CD4-positive, alpha-beta memory T cell (primary cell): ENCODE data around the gene RAB27B. TPM values are rescaled to one million over a fixed set of nuclear protein-coding genes. Genes with fewer than 3 reads are reported as not detected.
"Not testable (repeated sequence)": the region's sequence is repeated elsewhere in the genome, so short reads cannot be mapped to it uniquely, and the experiment has no call there.

Experiments
- CTCF ChIA-PET: fragments of 350-600 bp; sonication (Branson Sonifier 250); formaldehyde crosslinking; loops from one replicate; lab custom pipeline; 2021; ENCODE audit warnings: inconsistent platforms; ENCODE audit not compliant: partially characterized antibody; lab: Charles Lee
- POLR2A ChIA-PET: fragments of 350-600 bp; sonication (Branson Sonifier 250); formaldehyde crosslinking; loops from one replicate; lab custom pipeline; 2021; ENCODE audit not compliant: partially characterized antibody; lab: Charles Lee
- DNase-seq, 5 donors: peaks; one replicate each; pipeline versions ENCODE4 v3.0.0 to v3.0.0-alpha.2; 2020 to 2022; ENCODE audit warnings: mixed read lengths in 1 of 5
- H3K27ac ChIP-seq: one replicate; pipeline ENCODE4 v1.7.0; 2013; ENCODE audit warnings: low read depth, low read length
- H3K27me3 ChIP-seq: 2 replicates; pipeline ENCODE4 v1.7.0; 2013; ENCODE audit warnings: mild to moderate bottlenecking, low read length, moderate library complexity; ENCODE audit not compliant: insufficient read depth
- H3K36me3 ChIP-seq: 2 replicates; pipeline ENCODE4 v1.7.0; 2013; ENCODE audit warnings: mild to moderate bottlenecking, low read length, moderate library complexity; ENCODE audit not compliant: insufficient read depth
- H3K4me1 ChIP-seq: 2 replicates; pipeline ENCODE4 v1.7.0; 2013; ENCODE audit warnings: mild to moderate bottlenecking, low read length, moderate library complexity; ENCODE audit not compliant: insufficient read depth
- H3K4me3 ChIP-seq, 2 donors: one replicate each; pipeline ENCODE4 v1.7.0; 2013; ENCODE audit warnings: low read length in 2 of 2, mild to moderate bottlenecking in 1 of 2
- H3K9me3 ChIP-seq, 2 donors: one replicate each; pipeline ENCODE4 v1.7.0; 2013; ENCODE audit warnings: low read length in 2 of 2, control low read depth in 1 of 2; ENCODE audit not compliant: control insufficient read depth in 1 of 2
- H3K27ac Mint-ChIP-seq, 7 donors: one replicate each; pipeline ENCODE4 v1.8.0; 2020 to 2021; ENCODE audit warnings: mixed read lengths in 7 of 7, mild to moderate bottlenecking in 6 of 7, inconsistent platforms in 3 of 7, moderate library complexity in 3 of 7
- H3K27me3 Mint-ChIP-seq, 2 donors: one replicate each; pipeline ENCODE4 v1.8.0; 2020 to 2021; ENCODE audit warnings: mixed read lengths in 2 of 2
- H3K36me3 Mint-ChIP-seq, 2 donors: one replicate each; pipeline ENCODE4 v1.8.0; 2020 to 2021; ENCODE audit warnings: mixed read lengths in 2 of 2, inconsistent platforms in 1 of 2, mild to moderate bottlenecking in 1 of 2
- H3K4me1 Mint-ChIP-seq, 4 donors: one replicate each; pipeline ENCODE4 v1.8.0; 2020 to 2021; ENCODE audit warnings: mixed read lengths in 4 of 4, mild to moderate bottlenecking in 1 of 4
- H3K4me3 Mint-ChIP-seq, 8 donors: one replicate each; pipeline ENCODE4 v1.8.0; 2020 to 2021; ENCODE audit warnings: mixed read lengths in 8 of 8, mild to moderate bottlenecking in 7 of 8, moderate library complexity in 6 of 8, inconsistent platforms in 3 of 8
- H3K9me3 Mint-ChIP-seq, 8 donors: one replicate each; pipeline ENCODE4 v1.8.0; 2020 to 2021; ENCODE audit warnings: mixed read lengths in 8 of 8, mild to moderate bottlenecking in 5 of 8, inconsistent platforms in 3 of 8, moderate library complexity in 1 of 8
- intact Hi-C: fragments of 100-400 bp; cut with micrococcal nuclease; formaldehyde crosslinking; loops from one replicate; pipeline ENCODE4 v1.15.1; 2023
- polyA plus RNA-seq, 2 donors: library from polyadenylated mRNA; unstranded; fragments of 300-500 nt; fragmentation: Illumina TruSeq; gene quantifications; one replicate each; pipeline ENCODE4 v1.2.3, GENCODE V29; 2021
- total RNA-seq, 2 experiments: library from RNA; stranded (reverse); gene quantifications; one replicate each; pipeline ENCODE4 v1.2.3, GENCODE V29; 2021

The RAB27B gene
- total and polyA plus RNA-seq, 4 experiments from 2014 or later = 1.0 to 3.1 (median 1.6) TPM

DNA sequence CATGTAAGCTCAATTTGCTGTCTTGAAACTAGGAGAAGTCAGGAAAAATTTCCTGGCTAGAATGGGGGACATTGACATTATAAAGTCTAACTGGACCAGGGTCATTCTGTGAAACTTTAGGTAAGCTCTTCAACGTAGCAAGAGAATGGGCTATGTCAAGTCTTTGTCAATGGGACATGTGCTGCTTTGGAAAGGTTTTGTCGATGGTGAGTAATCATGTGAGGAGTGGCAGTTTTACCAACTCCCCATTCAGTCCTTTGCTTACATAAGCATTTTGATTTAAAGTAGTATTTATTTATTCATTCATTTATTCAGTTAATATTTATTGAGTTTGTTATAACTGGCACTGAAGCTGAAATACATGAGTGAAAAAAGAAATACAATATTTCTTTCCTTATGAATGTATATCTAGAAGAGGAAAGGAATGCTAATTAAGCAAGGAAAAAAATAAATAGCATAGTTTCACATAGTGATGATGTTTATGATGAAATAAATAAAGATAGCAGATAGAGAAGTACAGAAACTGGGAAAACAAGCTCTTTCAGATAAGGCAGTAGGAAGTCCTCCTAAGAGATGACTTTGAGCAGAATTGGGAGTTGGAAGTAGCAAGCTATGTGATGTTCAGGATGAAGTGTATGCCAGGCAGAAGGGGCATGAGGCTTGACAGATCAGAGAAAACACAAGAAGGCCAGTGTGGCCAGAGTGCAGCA, 25.4 kb upstream of the RAB27B start:
- no peaks in the 10 kb centered on the region for H3K36me3 Mint-ChIP-seq
- no peak overlapping the region for H3K4me3 ChIP-seq
- peaks cover 14% of the 10 kb centered on the region for H3K4me1 ChIP-seq
- POLR2A ChIA-PET = no interaction called here
- no peak overlapping the region for H3K27ac ChIP-seq
- no peaks in the 10 kb centered on the region for H3K27me3 Mint-ChIP-seq
- no peak for DNase-seq
- no peak overlapping the region for H3K4me3 Mint-ChIP-seq
- CTCF ChIA-PET = no interaction called here
- H3K27me3 ChIP-seq = no peaks in the 10 kb centered on the region
- no peaks in the 10 kb centered on the region for H3K36me3 ChIP-seq
- no peaks in the 10 kb centered on the region for H3K9me3 ChIP-seq
- H3K27ac Mint-ChIP-seq = no peak overlapping the region
- no peaks in the 10 kb centered on the region for H3K9me3 Mint-ChIP-seq
- intact Hi-C loops = no loop called here
- H3K4me1 Mint-ChIP-seq = peaks cover 11 to 15% (median 14%) of the 10 kb centered on the region in 4 donors

DNA sequence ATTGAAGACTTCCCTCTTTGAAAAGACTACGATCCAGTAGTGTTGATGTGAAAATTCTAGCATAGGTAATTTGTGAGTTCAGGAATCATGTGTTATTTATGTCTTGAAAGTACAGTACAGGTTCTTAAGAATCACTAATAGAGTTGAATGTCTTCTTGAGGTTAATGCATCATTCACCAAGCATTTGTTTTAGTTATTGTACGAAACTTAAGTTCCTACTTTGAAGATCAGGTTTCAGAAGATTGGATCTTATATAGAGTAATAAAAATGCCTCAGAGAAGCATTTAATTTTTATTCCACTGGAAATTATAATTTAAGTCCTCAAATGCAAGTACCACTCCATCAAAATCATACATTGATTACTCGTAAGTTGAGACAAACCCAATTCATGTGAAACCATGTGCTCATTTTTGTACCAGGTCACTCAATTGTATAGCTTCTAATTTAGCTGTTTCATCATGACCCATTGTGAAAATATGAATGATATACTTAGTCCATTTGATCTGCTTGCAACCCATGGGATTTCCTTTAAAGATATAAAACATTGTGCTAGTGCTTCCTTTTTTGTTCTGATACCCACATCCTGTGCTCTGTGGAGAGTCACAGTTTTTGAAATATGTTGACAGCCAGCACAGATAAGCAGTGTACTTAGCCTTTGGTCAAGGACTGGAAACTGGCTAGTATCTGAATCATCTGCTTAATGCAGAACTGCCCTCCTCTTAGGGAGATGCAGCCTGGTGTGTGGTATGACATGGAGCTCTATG, 22.5 kb upstream of the RAB27B start:
- peak in 3 of 5 donors; percentile 9 to 18 (median 12) for DNase-seq
- H3K36me3 ChIP-seq = no peaks in the 10 kb centered on the region
- peak overlapping the region in 6 of 8 donors; percentile 17 to 61 (median 36) for H3K4me3 Mint-ChIP-seq
- no peak overlapping the region for H3K4me3 ChIP-seq
- H3K27me3 ChIP-seq = no peaks in the 10 kb centered on the region
- POLR2A ChIA-PET = interaction anchor here (1.3 kb wide), 1 partner anchor 23 kb away, joined by 3 read pairs; the partner anchor contains the start of gene RAB27B
- peaks cover 14% of the 10 kb centered on the region for H3K4me1 ChIP-seq
- H3K9me3 Mint-ChIP-seq = no peaks in the 10 kb centered on the region
- intact Hi-C loops = no loop called here
- no peaks in the 10 kb centered on the region for H3K36me3 Mint-ChIP-seq
- no peaks in the 10 kb centered on the region for H3K27me3 Mint-ChIP-seq
- no peak overlapping the region for H3K27ac Mint-ChIP-seq
- CTCF ChIA-PET = no interaction called here
- H3K9me3 ChIP-seq = no peaks in the 10 kb centered on the region
- peaks cover 11 to 15% (median 14%) of the 10 kb centered on the region in 4 donors for H3K4me1 Mint-ChIP-seq
- no peak overlapping the region for H3K27ac ChIP-seq

DNA sequence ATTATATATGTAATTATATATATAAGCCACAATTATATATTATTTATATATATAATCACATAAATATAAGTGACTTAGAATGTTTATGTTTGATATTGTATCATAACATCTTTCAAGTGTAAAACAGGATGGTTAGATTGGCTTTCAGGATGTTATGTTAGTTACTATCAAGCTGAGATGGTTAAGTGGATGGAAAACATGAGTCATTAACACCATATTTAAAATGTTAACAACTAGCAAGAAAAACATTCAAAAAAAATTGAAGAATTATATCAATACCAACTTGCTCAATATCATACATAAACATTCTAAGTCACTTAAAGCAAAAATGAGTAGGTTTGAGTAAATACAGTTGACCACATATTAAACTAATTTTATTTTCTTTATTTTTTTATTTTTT, 21.8 kb upstream of the RAB27B start:
- no peak overlapping the region for H3K27ac ChIP-seq
- Mint-ChIP-seq H3K27me3 (no peaks in the 10 kb centered on the region), H3K4me1 (peaks cover 11 to 15% (median 14%) of the 10 kb centered on the region in 4 donors), H3K4me3 (no peak overlapping the region), H3K9me3 (no peaks in the 10 kb centered on the region), H3K27ac (no peak overlapping the region), H3K36me3 (no peaks in the 10 kb centered on the region)
- no peaks in the 10 kb centered on the region for H3K36me3 ChIP-seq
- intact Hi-C loops = no loop called here
- no peaks in the 10 kb centered on the region for H3K27me3 ChIP-seq
- no peak overlapping the region for H3K4me3 ChIP-seq
- H3K4me1 ChIP-seq = peaks cover 14% of the 10 kb centered on the region
- no peaks in the 10 kb centered on the region for H3K9me3 ChIP-seq
- ChIA-PET CTCF (no interaction called here), POLR2A (interaction anchor here (1.3 kb wide), 1 partner anchor 22 kb away, joined by 3 read pairs; the partner anchor contains the start of gene RAB27B)
- no peak for DNase-seq

DNA sequence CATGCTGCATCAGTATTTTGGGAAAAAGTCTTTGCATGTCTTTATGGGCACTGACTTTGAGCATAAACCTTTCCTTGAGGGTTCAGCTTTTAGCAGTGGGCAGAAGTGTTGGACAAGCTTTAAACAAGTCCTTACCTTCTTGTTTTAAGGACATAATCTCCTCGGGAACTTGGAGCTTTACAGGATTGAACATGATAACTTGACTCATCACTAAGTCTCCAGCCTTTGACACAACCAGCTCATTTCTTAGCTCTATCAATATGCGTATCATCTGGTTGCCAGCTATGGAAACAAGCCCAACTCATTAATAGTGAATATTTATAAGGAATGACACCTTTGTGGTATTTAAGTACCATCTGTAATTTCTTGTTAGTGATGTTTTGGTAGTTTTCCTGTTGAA, 21.0 kb upstream of the RAB27B start:
- Histone ChIP-seq H3K27ac (no peak overlapping the region), H3K27me3 (no peaks in the 10 kb centered on the region), H3K9me3 (no peaks in the 10 kb centered on the region), H3K4me3 (no peak overlapping the region), H3K4me1 (peaks cover 14% of the 10 kb centered on the region), H3K36me3 (no peaks in the 10 kb centered on the region)
- intact Hi-C loops = no loop called here
- Mint-ChIP-seq H3K27ac (no peak overlapping the region), H3K4me3 (no peak overlapping the region), H3K36me3 (no peaks in the 10 kb centered on the region), H3K27me3 (no peaks in the 10 kb centered on the region), H3K9me3 (no peaks in the 10 kb centered on the region), H3K4me1 (peaks cover 11 to 17% (median 14%) of the 10 kb centered on the region in 4 donors)
- no peak for DNase-seq
- ChIA-PET CTCF (no interaction called here), POLR2A (interaction anchor here (1.1 kb wide), 1 partner anchor 13 kb away, joined by 3 read pairs; no protein-coding TSS in a partner anchor)

DNA sequence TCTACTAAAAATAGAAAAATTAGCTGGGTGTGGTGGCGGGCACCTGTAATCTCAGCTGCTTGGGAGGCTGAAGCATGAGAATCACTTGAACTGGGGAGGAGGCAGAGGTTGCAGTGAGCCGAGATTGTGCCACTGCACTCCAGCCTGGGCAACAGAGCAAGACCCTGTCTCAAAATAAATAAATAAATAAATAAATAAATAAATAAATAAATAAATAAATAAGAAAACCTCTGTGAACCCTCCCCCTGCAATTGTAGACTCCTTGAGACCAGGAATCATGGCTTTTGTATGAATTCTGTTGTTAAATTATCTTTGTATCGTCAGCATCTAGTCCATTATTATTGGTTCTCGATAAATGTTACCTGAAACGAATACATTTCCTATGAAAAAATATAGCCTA, 17.6 kb upstream of the RAB27B start:
- peaks cover 11 to 20% (median 15%) of the 10 kb centered on the region in 4 donors for H3K4me1 Mint-ChIP-seq
- H3K27ac Mint-ChIP-seq, intact Hi-C loops, H3K4me3 Mint-ChIP-seq, DNase-seq, H3K9me3 Mint-ChIP-seq, POLR2A ChIA-PET, H3K9me3 ChIP-seq, H3K27ac ChIP-seq, CTCF ChIA-PET, H3K27me3 ChIP-seq, H3K4me3 ChIP-seq, H3K36me3 ChIP-seq, H3K27me3 Mint-ChIP-seq, H3K36me3 Mint-ChIP-seq: not testable (repeated sequence)
- H3K4me1 ChIP-seq = peaks cover 13% of the 10 kb centered on the region

DNA sequence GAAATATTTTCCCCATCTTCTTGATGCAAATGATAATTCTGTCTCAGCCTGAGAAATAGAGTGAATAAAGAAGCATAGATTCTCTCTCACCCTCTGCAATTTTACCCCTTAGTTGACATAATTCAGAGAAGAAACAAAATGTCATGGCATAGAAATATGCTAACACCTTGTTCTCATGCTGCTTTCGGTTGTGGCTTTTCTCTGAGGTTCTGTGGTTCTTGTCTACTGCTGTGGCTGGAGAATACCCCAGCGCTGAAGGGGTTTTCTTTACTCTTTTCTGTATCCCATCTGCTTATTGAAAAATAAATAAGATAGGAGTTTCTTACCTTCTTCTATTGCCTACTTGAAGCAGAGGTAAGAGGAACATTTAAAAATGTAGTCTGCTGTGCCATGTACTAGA, 15.4 kb upstream of the RAB27B start:
- H3K4me3 ChIP-seq = no peak overlapping the region
- Mint-ChIP-seq H3K27ac (no peak overlapping the region), H3K9me3 (no peaks in the 10 kb centered on the region), H3K27me3 (peaks cover 0 to 3% of the 10 kb centered on the region in 2 donors), H3K4me1 (peaks cover 3 to 15% (median 9%) of the 10 kb centered on the region in 4 donors), H3K4me3 (no peak overlapping the region), H3K36me3 (no peaks in the 10 kb centered on the region)
- H3K4me1 ChIP-seq = peaks cover 8% of the 10 kb centered on the region
- ChIA-PET CTCF (no interaction called here), POLR2A (no interaction called here)
- intact Hi-C loops = no loop called here
- peak in 4 of 5 donors; percentile 9 to 31 (median 12) for DNase-seq
- no peaks in the 10 kb centered on the region for H3K9me3 ChIP-seq
- H3K27me3 ChIP-seq = no peaks in the 10 kb centered on the region
- H3K36me3 ChIP-seq = no peaks in the 10 kb centered on the region
- no peak overlapping the region for H3K27ac ChIP-seq

DNA sequence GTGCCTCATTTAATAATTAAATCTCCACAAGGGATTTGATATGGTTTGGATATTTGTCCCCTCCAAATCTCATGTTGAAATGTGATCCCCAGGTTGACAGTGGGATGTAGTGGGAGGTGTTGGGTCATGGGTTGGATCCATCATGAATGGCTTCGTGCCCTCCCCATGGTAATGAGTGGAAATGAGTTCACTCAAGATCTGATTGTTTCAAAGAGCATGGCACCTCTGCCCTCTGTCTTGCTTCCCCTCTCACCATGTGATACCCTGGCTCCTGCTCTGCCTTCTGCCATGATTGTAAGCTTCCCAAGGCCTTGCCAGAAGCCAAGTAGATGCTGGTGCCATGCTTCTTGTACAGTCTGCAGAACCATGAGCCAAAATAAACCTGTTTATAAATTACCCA, 15.0 kb upstream of the RAB27B start:
- Histone ChIP-seq H3K4me3 (no peak overlapping the region), H3K4me1 (peaks cover 8% of the 10 kb centered on the region), H3K27ac (no peak overlapping the region), H3K36me3 (no peaks in the 10 kb centered on the region), H3K27me3 (no peaks in the 10 kb centered on the region), H3K9me3 (no peaks in the 10 kb centered on the region)
- Mint-ChIP-seq H3K36me3 (no peaks in the 10 kb centered on the region), H3K27me3 (peaks cover 0 to 4% of the 10 kb centered on the region in 2 donors), H3K4me3 (peak overlapping the region in 1 of 8 donors; percentile 29), H3K9me3 (peaks cover 0 to under 1% (median 0%) of the 10 kb centered on the region in 8 donors), H3K27ac (no peak overlapping the region), H3K4me1 (peaks cover 3 to 15% (median 9%) of the 10 kb centered on the region in 4 donors)
- intact Hi-C loops = no loop called here
- DNase-seq = no peak
- CTCF ChIA-PET = no interaction called here
- POLR2A ChIA-PET = no interaction called here
